A549 (cell line): ENCODE results near the gene UVSSA. TPM values are rescaled to one million over a fixed set of nuclear protein-coding genes. Genes with fewer than 3 reads are reported as not detected.
"Not testable (repeated sequence)": the region's sequence is repeated elsewhere in the genome, so short reads cannot be mapped to it uniquely, and the experiment has no call there.

ENCODE experiments used
- ATAC-seq, 2 experiments: fragments of 200-7000 bp in 1 of 2; fragments of >200 bp in 1 of 2; cut with Nextera tagmentation in 1 of 2; cut with Tn5 transposase in 1 of 2; 3 replicates each; pipeline versions ENCODE4 v1.8.0 to v1.9.1; 2018 to 2020; ENCODE audit warnings: mild to moderate bottlenecking in 1 of 2, moderate library complexity in 1 of 2
- CTCF ChIA-PET: fragments of 300-600 bp; sonication (Branson Sonifier 250); formaldehyde crosslinking; extraction: SDS; loops from one replicate; lab custom pipeline; 2021; ENCODE audit warnings: antibody characterized with exemption, inconsistent platforms; lab: Yijun Ruan, JAX
- POLR2A ChIA-PET: fragments of 350-600 bp; formaldehyde crosslinking; extraction: SDS; loops from one replicate; lab custom pipeline; 2021; ENCODE audit warnings: antibody characterized with exemption, inconsistent platforms; lab: Yijun Ruan, JAX
- DNase-seq, 2 experiments: peaks; one replicate each; pipeline versions ENCODE4 v3.0.0 to v3.0.0-alpha.2; 2011 to 2016; ENCODE audit warnings: low read depth in 1 of 2, low spot score in 1 of 2
- FAIRE-seq: peaks from 2 replicates; lab custom pipeline; 2011; peaks lifted over from hg19 to GRCh38; lab: Jason Lieb, UNC
- H3K27ac ChIP-seq, 2 experiments: fragments of >200 bp; sonication (Bioruptor Twin); formaldehyde crosslinking; 3 replicates each; pipeline ENCODE4 v1.5.1; 2016 to 2017
- H3K4me1 ChIP-seq: fragments of >200 bp; sonication (Bioruptor Twin); formaldehyde crosslinking; 3 replicates; pipeline ENCODE4 v1.6.1; 2016
- H3K4me2 ChIP-seq: fragments of >200 bp; sonication (Bioruptor Twin); formaldehyde crosslinking; 3 replicates; pipeline ENCODE4 v1.6.1; 2016
- H3K4me3 ChIP-seq: fragments of >200 bp; sonication (Bioruptor Twin); formaldehyde crosslinking; 3 replicates; pipeline ENCODE4 v1.5.1; 2016
- H3K9me3 ChIP-seq: fragments of >200 bp; sonication (Bioruptor Twin); formaldehyde crosslinking; 3 replicates; pipeline ENCODE4 v1.6.1; 2016
- CHD2 ChIP-seq: fragments of 150-350 bp; IDR thresholded peaks from 2 replicates; pipeline ENCODE4 v1.6.1; 2014; ENCODE audit warnings: low read length; ENCODE audit not compliant: partially characterized antibody
- CHD4 ChIP-seq: fragments of 200-600 bp; sonication (generic); IDR thresholded peaks from 2 replicates; pipeline ENCODE4 v1.6.1; 2016; ENCODE audit warnings: antibody characterized with exemption, mild to moderate bottlenecking, borderline replicate concordance
- CTCF ChIP-seq: fragments of >200 bp; sonication (Bioruptor Twin); formaldehyde crosslinking; IDR thresholded peaks from 3 replicates; pipeline ENCODE4 v1.5.1; 2016
- FOSB ChIP-seq: fragments of 250-450 bp; sonication (Bioruptor Pico); IDR thresholded peaks from 2 replicates; pipeline ENCODE4 v1.5.0; 2020; ENCODE audit warnings: mild to moderate bottlenecking, moderate library complexity
- FOXS1 ChIP-seq: fragments of 250-450 bp; sonication (Bioruptor Pico); IDR thresholded peaks from 2 replicates; pipeline ENCODE4 v1.5.0; 2020; ENCODE audit warnings: mild to moderate bottlenecking, moderate library complexity
- GATA3 ChIP-seq: IDR thresholded peaks from 2 replicates; pipeline ENCODE4 v1.6.1; 2012; ENCODE audit warnings: borderline replicate concordance
- HES2 ChIP-seq: fragments of >200 bp; sonication (Bioruptor Twin); formaldehyde crosslinking; IDR thresholded peaks from 2 replicates; pipeline ENCODE4 v1.6.1; 2016
- JUN ChIP-seq, 2 experiments: fragments of >200 bp; sonication (Bioruptor Twin); formaldehyde crosslinking; IDR thresholded peaks; 2 replicates in 1 of 2; 3 replicates in 1 of 2; pipeline ENCODE4 v1.6.1; 2016 to 2017
- JUNB ChIP-seq: fragments of >200 bp; sonication (Bioruptor Twin); formaldehyde crosslinking; IDR thresholded peaks from 2 replicates; pipeline ENCODE4 v1.6.1; 2016
- MAFK ChIP-seq: fragments of 450-650 bp; IDR thresholded peaks from 2 replicates; pipeline ENCODE4 v1.6.1; 2014; ENCODE audit not compliant: partially characterized antibody
- MAX ChIP-seq: IDR thresholded peaks from 2 replicates; pipeline ENCODE4 v1.6.1; 2012
- MAZ ChIP-seq: fragments of 150-350 bp; IDR thresholded peaks from 2 replicates; pipeline ENCODE4 v1.6.1; 2014; ENCODE audit warnings: antibody characterized with exemption, low read depth, low read length, borderline replicate concordance
- NFE2L2 ChIP-seq: fragments of 150-350 bp; conservative IDR thresholded peaks from 2 replicates; pipeline ENCODE4 v1.6.1; 2014; ENCODE audit warnings: low read length
- NR3C1 ChIP-seq: fragments of >200 bp; sonication (Bioruptor Twin); formaldehyde crosslinking; IDR thresholded peaks from 3 replicates; pipeline ENCODE4 v1.6.1; 2017
- POLR2A ChIP-seq: IDR thresholded peaks from 2 replicates; pipeline ENCODE4 v1.6.1; 2012; ENCODE audit warnings: mild to moderate bottlenecking, low read length
- POLR2AphosphoS2 ChIP-seq: conservative IDR thresholded peaks from 2 replicates; pipeline ENCODE4 v1.6.1; 2012; ENCODE audit warnings: low read length, improper control_type of control experiment, inconsistent platforms
- RCOR1 ChIP-seq: fragments of 150-350 bp; IDR thresholded peaks from 2 replicates; pipeline ENCODE4 v1.6.1; 2014; ENCODE audit warnings: antibody characterized with exemption, low read length, low read depth
- REST ChIP-seq: fragments of 200-600 bp; sonication (generic); IDR thresholded peaks from 2 replicates; pipeline ENCODE4 v1.6.1; 2016; ENCODE audit warnings: antibody characterized with exemption, mild to moderate bottlenecking, moderate library complexity
- RNF2 ChIP-seq: fragments of 200-600 bp; sonication (generic); IDR thresholded peaks from 2 replicates; pipeline ENCODE4 v1.6.1; 2016; ENCODE audit warnings: low read depth, mild to moderate bottlenecking, antibody characterized with exemption, moderate library complexity, borderline replicate concordance
- SMC3 ChIP-seq: fragments of >200 bp; sonication (Bioruptor Twin); formaldehyde crosslinking; IDR thresholded peaks from 3 replicates; pipeline ENCODE4 v1.6.1; 2018; ENCODE audit warnings: inconsistent platforms
- TFCP2L1 ChIP-seq: fragments of 250-450 bp; sonication (Bioruptor Pico); IDR thresholded peaks from 2 replicates; pipeline ENCODE4 v1.5.0; 2021; ENCODE audit warnings: mild to moderate bottlenecking
- WGBS: methylation state at CpG from one replicate; pipeline ENCODE4 v1.1.6; 2017; ENCODE audit errors: missing lambda C conversion rate; 5-methylcytosine and 5-hydroxymethylcytosine counted together
- polyA plus RNA-seq, 4 experiments: library from polyadenylated mRNA; depleted of rRNA in 3 of 4; stranded (reverse); fragments of >200 nt; fragmentation: RNase III in 1 of 4; extraction: RNeasy Plus Mini Kit Qiagen cat#74134 plus additional on column Dnase treatment in 1 of 4; gene quantifications; 2 replicates in 3 of 4; 3 replicates in 1 of 4; pipeline ENCODE4 v1.2.3, GENCODE V29; 2011 to 2017

Gene UVSSA
- polyA plus RNA-seq, 2 of the 4 experiments (the other 2 are of a cell fraction) = 4.5 to 6.9 TPM

GRCh38 chr4:1371176-1372165 lies 24.5 kb downstream of the UVSSA start:
- Histone ChIP-seq H3K4me3 (no peak overlapping the region), H3K9me3 (no peaks in the 10 kb centered on the region), H3K4me1 (no peaks in the 10 kb centered on the region), H3K4me2 (no peak overlapping the region), H3K27ac (no peak overlapping the region)
- no peak for FAIRE-seq
- CTCF ChIA-PET = interaction anchor here (1.0 kb wide), 1 partner anchor 17 kb away, joined by 3 read pairs; no protein-coding TSS in a partner anchor
- DNase-seq = no peak
- POLR2A ChIA-PET = no interaction called here
- TF ChIP-seq GATA3 = no peak
- TF ChIP-seq SMC3 = no peak
- no peak for TF ChIP-seq REST
- TF ChIP-seq CTCF = no peak
- ATAC-seq = no peak
- WGBS = 93% methylated on average over 26 of the region's 28 CpGs

- 83% methylated on average over 13 of the region's 22 CpGs for WGBS
- CTCF ChIA-PET = not testable (repeated sequence)
Measured at GRCh38 chr4:1372576-1372975, 25.6 kb downstream of the UVSSA start.

GRCh38 chr4:1373892-1374705 lies 27.1 kb downstream of the UVSSA start:
- DNase-seq (no peak), FAIRE-seq (no peak), ATAC-seq (no peak)
- Histone ChIP-seq H3K27ac (no peak overlapping the region), H3K9me3 (no peaks in the 10 kb centered on the region), H3K4me2 (no peak overlapping the region), H3K4me3 (no peak overlapping the region), H3K4me1 (no peaks in the 10 kb centered on the region)
- WGBS = 95% methylated on average over 30 of the region's 42 CpGs
- ChIA-PET CTCF (interaction anchor here (0.9 to 2.3 kb wide), 3 partner anchors 18 to 23 kb away, joined by 3 to 9 read pairs (median 4); no protein-coding TSS in a partner anchor), POLR2A (no interaction called here)
- no peak for TF ChIP-seq POLR2A

More at GRCh38 chr4:1372576-1372975, 25.6 kb downstream of the UVSSA start:
- H3K4me1 ChIP-seq, H3K27ac ChIP-seq, H3K4me2 ChIP-seq, ATAC-seq, H3K9me3 ChIP-seq, POLR2A ChIA-PET, DNase-seq, H3K4me3 ChIP-seq, FAIRE-seq: not testable (repeated sequence)

- H3K4me1 ChIP-seq = no peaks in the 10 kb centered on the region
- H3K4me3 ChIP-seq = no peak overlapping the region
- no peak overlapping the region for H3K27ac ChIP-seq
- no peak for DNase-seq
- H3K4me2 ChIP-seq = no peak overlapping the region
- TF ChIP-seq TFCP2L1 (CRISPR knock-in tag) (no peak), POLR2AphosphoS2 (no peak), JUN (IDR thresholded peaks at IDR 0.05) (no peak), RCOR1 (no peak), CHD2 (no peak), CHD4 (no peak), FOXS1 (CRISPR knock-in tag) (no peak), RNF2 (no peak), HES2 (no peak), JUNB (no peak), NFE2L2 (no peak), NR3C1 (no peak), MAX (no peak), GATA3 (no peak), FOSB (CRISPR knock-in tag) (no peak), MAFK (no peak), MAZ (no peak)
- 88% methylated on average over 10 of the region's 14 CpGs for WGBS
- ATAC-seq = no peak
- POLR2A ChIA-PET = no interaction called here
- CTCF ChIA-PET = interaction anchor here (0.9 to 2.3 kb wide), 3 partner anchors 19 to 24 kb away, joined by 3 to 9 read pairs (median 4); no protein-coding TSS in a partner anchor
- no peak for FAIRE-seq
- H3K9me3 ChIP-seq = no peaks in the 10 kb centered on the region
Measured at GRCh38 chr4:1374706-1375045, 27.7 kb downstream of the UVSSA start.
